Measurements from ENCODE around the gene FCN1. TPM values are rescaled to one million over a fixed set of nuclear protein-coding genes. Genes with fewer than 3 reads are reported as not detected.

The FCN1 gene
- total and polyA plus RNA-seq, 10 of the 15 experiments (the other 5 are each of a cell fraction or from before 2014, with no cell fraction given) = 0.08 TPM; not detected in 9

DNA sequence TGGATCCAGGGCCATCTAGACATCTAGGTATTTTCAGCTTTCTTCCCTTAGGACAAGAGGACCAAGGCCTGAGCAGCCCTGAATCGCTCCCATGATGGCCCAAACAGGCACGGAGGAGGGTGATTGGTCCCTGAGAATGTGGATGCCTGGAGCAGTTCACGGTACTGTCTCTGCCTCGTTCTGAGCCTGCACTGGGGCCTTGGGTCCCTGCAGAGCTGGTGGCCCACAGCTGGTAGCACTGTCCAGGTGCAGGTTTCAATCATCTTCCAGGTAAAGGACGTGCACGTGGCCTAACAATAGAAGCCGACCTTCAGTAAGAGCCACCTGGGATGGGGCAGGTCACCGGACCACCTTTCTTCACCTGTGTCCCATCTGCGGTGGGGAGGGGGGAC, 19.4 kb upstream of the FCN1 start:
- peak overlapping the region; percentile 4; the same call in 1 of the 2 replicates for H3K9ac ChIP-seq (ENCODE audit: control insufficient read depth, insufficient read depth, low read length)
- TF ChIP-seq SMARCA5 (IDR thresholded peaks at IDR 0.05) = peak; percentile 63; the same call in 1 of the 2 replicates
- TF ChIP-seq IKZF1 (conservative IDR thresholded peaks at IDR 0.05) = peak; percentile 6
- no peak for TF ChIP-seq KDM1A (IDR thresholded peaks at IDR 0.05; ENCODE audit: borderline replicate concordance)
- TF ChIP-seq, protein P1, sequence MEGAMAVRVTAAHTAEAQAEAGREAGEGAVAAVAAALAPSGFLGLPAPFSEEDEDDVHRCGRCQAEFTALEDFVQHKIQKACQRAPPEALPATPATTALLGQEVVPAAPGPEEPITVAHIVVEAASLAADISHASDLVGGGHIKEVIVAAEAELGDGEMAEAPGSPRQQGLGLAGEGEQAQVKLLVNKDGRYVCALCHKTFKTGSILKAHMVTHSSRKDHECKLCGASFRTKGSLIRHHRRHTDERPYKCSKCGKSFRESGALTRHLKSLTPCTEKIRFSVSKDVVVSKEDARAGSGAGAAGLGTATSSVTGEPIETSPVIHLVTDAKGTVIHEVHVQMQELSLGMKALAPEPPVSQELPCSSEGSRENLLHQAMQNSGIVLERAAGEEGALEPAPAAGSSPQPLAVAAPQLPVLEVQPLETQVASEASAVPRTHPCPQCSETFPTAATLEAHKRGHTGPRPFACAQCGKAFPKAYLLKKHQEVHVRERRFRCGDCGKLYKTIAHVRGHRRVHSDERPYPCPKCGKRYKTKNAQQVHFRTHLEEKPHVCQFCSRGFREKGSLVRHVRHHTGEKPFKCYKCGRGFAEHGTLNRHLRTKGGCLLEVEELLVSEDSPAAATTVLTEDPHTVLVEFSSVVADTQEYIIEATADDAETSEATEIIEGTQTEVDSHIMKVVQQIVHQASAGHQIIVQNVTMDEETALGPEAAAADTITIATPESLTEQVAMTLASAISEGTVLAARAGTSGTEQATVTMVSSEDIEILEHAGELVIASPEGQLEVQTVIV (IDR thresholded peaks at IDR 0.05; ENCODE audit: borderline replicate concordance, partially characterized antibody) = no peak
- TF ChIP-seq, protein P2, sequence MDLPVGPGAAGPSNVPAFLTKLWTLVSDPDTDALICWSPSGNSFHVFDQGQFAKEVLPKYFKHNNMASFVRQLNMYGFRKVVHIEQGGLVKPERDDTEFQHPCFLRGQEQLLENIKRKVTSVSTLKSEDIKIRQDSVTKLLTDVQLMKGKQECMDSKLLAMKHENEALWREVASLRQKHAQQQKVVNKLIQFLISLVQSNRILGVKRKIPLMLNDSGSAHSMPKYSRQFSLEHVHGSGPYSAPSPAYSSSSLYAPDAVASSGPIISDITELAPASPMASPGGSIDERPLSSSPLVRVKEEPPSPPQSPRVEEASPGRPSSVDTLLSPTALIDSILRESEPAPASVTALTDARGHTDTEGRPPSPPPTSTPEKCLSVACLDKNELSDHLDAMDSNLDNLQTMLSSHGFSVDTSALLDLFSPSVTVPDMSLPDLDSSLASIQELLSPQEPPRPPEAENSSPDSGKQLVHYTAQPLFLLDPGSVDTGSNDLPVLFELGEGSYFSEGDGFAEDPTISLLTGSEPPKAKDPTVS (IDR thresholded peaks at IDR 0.05; ENCODE audit: low read depth, low read length) = no peak
- TF ChIP-seq TCF3 (IDR thresholded peaks at IDR 0.05; ENCODE audit: borderline replicate concordance, insufficient read depth, low read depth, low read length) = 0 out of 2 replicates have a peak, but pooled peaks have one; percentile 17
- no peak for TF ChIP-seq IKZF2 (IDR thresholded peaks at IDR 0.05)
- intact Hi-C loops (cut with micrococcal nuclease; ENCODE audit: unreplicated experiment) (no loop called here), in situ Hi-C loops (cut with MboI) (no loop called here)
- 8% methylated on average over 9 of the region's 9 CpGs for WGBS (ENCODE audit: insufficient coverage, insufficient replicate concordance, low lambda C conversion rate, missing lambda C conversion rate)
- SMC1A ChIA-PET (ENCODE audit: uncharacterized antibody, unreplicated experiment) = interaction anchor here (0.9 to 2.8 kb wide), 4 partner anchors 12 to 78 kb away, joined by 3 to 11 read pairs (median 3); no protein-coding TSS in a partner anchor
- no peaks in the 10 kb centered on the region for H4K20me1 ChIP-seq (ENCODE audit: control insufficient read depth, insufficient read depth)
- peaks cover 53% of the 10 kb centered on the region for H3K4me1 ChIP-seq (ENCODE audit: control insufficient read depth, insufficient read depth, low read length)
- CTCF ChIA-PET = interaction anchor here (0.6 to 1.3 kb wide), 4 partner anchors 18 to 240 kb away, joined by 3 to 5 read pairs (median 3); no protein-coding TSS in a partner anchor
- H2AFZ ChIP-seq (ENCODE audit: control insufficient read depth, low read depth, low read length) = 0 out of 2 replicates have a peak overlapping the region, but pooled peaks have one; percentile 15
- H3K79me2 ChIP-seq (ENCODE audit: control insufficient read depth, insufficient read depth, low read length) = peaks cover 8% of the 10 kb centered on the region
- BruUV-seq (replicated peaks) = no TSS peak
- peak overlapping the region; percentile 99 for H3K4me2 ChIP-seq (ENCODE audit: control insufficient read depth, insufficient read depth)
- FAIRE-seq (no peak), DNase-seq (ENCODE audit: low read depth, low spot score) (no peak), ATAC-seq (peak; percentile 56)
- peak overlapping the region; percentile 15; the same call in 1 of the 2 replicates for H3K4me3 ChIP-seq
- no peaks in the 10 kb centered on the region; a peak in 1 of 4 replicates for H3K27me3 ChIP-seq (replicated peaks in 1 of 2; ENCODE audit: control insufficient read depth in 2 of 2, insufficient read depth in 2 of 2, low read length in 1 of 2)
- POLR2A ChIA-PET = interaction anchor here (1.7 kb wide), 1 partner anchor 170 kb away, joined by 3 read pairs; no protein-coding TSS in a partner anchor
- RAD21 ChIA-PET (ENCODE audit: unreplicated experiment) = interaction anchor here (1.7 kb wide), 1 partner anchor 79 kb away, joined by 8 read pairs; no protein-coding TSS in a partner anchor
- peak overlapping the region; percentile 90 for H3K27ac ChIP-seq (ENCODE audit: control insufficient read depth, insufficient read depth)
- H3K36me3 ChIP-seq (ENCODE audit: control insufficient read depth in 2 of 2, insufficient read depth in 2 of 2, low read length in 1 of 2) = no peaks in the 10 kb centered on the region
- H3K9me3 ChIP-seq (replicated peaks; ENCODE audit: control insufficient read depth, insufficient read depth, low read length) = no peaks in the 10 kb centered on the region

Measured in GM12878 (cell line).